ENCODE data around the gene CD180.

- TF ChIP-seq CTCF (IDR thresholded peaks at IDR 0.05) = no peak
- TF ChIP-seq EP300 (IDR thresholded peaks at IDR 0.05; ENCODE audit: low read depth) = no peak
Measured at GRCh38 chr5:67188274-67189078, 8.1 kb downstream of the CD180 start.
